KOPT-K1 (cell line): ENCODE results near the gene ADAMTS14.

Experiments used
- H3K27ac ChIP-seq: fragments of 200-600 bp; sonication (generic); 2 replicates; pipeline ENCODE4 v1.5.1; 2016; ENCODE audit warnings: antibody characterized with exemption, mild to moderate bottlenecking, low read depth, low read length; ENCODE audit not compliant: poor library complexity, severe bottlenecking
- H3K36me3 ChIP-seq: fragments of 200-600 bp; sonication (generic); 2 replicates; pipeline ENCODE4 v1.5.1; 2017; ENCODE audit warnings: antibody characterized with exemption, mild to moderate bottlenecking, low read length, moderate library complexity; ENCODE audit not compliant: insufficient read depth
- H3K9me3 ChIP-seq: fragments of 200-600 bp; sonication (generic); 2 replicates; pipeline ENCODE4 v1.5.1; 2017; ENCODE audit warnings: antibody characterized with exemption, low read length, mild to moderate bottlenecking; ENCODE audit not compliant: insufficient read depth, poor library complexity, severe bottlenecking

The ADAMTS14 gene

DNA sequence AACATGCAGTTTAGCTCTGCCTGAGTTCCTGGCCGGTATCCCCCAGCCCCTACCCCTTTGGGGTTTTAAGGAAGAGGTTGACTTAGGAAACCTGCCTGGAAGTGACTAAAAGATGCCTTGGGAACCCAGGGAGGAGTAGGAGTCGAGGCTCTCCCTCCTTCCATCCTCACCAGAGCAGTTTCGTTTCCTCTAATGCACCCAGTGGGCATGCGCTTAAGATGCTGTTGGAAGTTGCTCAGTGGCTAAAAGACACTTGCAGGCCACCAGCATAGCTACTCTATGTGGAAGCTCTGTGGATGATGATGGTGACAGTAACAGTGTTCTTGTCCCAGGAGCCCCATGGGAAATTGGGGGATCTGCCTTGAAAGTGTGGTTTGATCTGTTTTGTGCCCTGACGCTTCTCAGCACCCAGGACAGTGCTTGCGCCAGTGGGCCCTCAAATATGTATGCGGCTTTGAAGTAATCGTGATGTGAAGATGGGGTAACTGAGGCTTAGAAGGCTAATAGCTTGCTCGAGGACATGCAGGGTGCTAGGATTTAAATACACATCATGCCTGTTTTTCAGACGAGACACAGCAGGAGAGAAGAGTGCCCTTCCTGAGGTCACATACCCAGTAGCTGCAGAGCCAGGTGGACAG, 80.8 kb downstream of the ADAMTS14 start:
- Histone ChIP-seq H3K9me3 (no peaks in the 10 kb centered on the region), H3K36me3 (no peaks in the 10 kb centered on the region), H3K27ac (no peak overlapping the region)

DNA sequence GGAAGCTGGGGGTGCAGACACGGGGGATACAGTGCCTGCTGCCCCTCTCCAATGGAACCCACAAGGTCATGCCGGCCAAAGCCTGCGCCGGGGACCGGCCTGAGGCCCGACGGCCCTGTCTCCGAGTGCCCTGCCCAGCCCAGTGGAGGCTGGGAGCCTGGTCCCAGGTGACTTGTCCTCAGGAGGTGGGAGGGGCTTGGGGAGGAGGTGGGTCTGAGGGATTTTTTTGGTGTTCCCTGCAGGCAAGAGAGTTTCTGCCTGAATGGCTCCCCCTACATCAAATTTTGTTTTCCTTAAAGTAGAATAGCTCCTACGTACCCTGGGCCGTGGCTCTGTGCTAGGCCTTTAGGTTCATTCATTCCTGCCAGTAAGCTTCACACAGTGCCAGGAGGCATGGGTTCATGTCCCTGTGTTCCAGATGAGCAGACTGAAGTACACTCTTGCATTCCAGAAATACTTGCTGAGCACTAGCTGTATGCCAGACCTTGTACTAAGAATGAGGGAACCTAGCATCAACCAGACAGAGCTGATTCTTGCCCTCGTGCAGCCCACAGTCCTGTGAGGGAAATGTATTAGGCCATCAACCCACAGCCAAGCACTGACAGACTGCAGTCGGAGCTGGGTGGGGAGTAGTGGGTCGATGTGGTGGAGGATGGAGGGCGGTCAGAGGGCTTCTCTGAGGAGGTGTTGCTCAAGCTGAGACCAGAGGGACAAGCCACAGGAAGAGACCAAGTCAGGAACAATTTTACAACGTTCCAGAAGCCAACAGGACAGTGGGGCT, 81.7 kb downstream of the ADAMTS14 start:
- Histone ChIP-seq H3K9me3 (no peaks in the 10 kb centered on the region), H3K36me3 (no peaks in the 10 kb centered on the region), H3K27ac (no peak overlapping the region)

GRCh38 chr10:70756700-70757360, 84.5 kb downstream of the ADAMTS14 start:
- Histone ChIP-seq H3K9me3 (no peaks in the 10 kb centered on the region), H3K27ac (no peak overlapping the region), H3K36me3 (no peaks in the 10 kb centered on the region)

- Histone ChIP-seq H3K27ac (no peak overlapping the region), H3K36me3 (no peaks in the 10 kb centered on the region)
Measured at GRCh38 chr10:70757856-70758255, 85.5 kb downstream of the ADAMTS14 start.

GRCh38 chr10:70758757-70759514, 86.6 kb downstream of the ADAMTS14 start:
- Histone ChIP-seq H3K9me3 (no peaks in the 10 kb centered on the region), H3K27ac (no peak overlapping the region), H3K36me3 (no peaks in the 10 kb centered on the region)

More at GRCh38 chr10:70757856-70758255, 85.5 kb downstream of the ADAMTS14 start:
- H3K9me3 ChIP-seq, result no peaks in the 10 kb centered on the region

GRCh38 chr10:70759781-70760180, 87.5 kb downstream of the ADAMTS14 start:
- H3K36me3 ChIP-seq, result no peaks in the 10 kb centered on the region
- H3K27ac ChIP-seq, result no peak overlapping the region
- no peaks in the 10 kb centered on the region for H3K9me3 ChIP-seq

DNA sequence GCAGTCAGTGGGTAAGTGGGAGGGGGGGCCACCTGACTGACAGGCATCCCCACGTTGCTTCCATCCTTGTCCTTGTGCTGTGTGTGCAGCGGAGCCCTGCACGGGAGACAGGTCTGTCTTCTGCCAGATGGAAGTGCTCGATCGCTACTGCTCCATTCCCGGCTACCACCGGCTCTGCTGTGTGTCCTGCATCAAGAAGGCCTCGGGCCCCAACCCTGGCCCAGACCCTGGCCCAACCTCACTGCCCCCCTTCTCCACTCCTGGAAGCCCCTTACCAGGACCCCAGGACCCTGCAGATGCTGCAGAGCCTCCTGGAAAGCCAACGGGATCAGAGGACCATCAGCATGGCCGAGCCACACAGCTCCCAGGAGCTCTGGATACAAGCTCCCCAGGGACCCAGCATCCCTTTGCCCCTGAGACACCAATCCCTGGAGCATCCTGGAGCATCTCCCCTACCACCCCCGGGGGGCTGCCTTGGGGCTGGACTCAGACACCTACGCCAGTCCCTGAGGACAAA, 88.0 kb downstream of the ADAMTS14 start:
- Histone ChIP-seq H3K9me3 (peaks cover 3% of the 10 kb centered on the region), H3K27ac (no peak overlapping the region), H3K36me3 (no peaks in the 10 kb centered on the region)

- peaks cover 11% of the 10 kb centered on the region for H3K9me3 ChIP-seq
- no peak overlapping the region for H3K27ac ChIP-seq
Measured at GRCh38 chr10:70761031-70761601, 88.8 kb downstream of the ADAMTS14 start.

DNA sequence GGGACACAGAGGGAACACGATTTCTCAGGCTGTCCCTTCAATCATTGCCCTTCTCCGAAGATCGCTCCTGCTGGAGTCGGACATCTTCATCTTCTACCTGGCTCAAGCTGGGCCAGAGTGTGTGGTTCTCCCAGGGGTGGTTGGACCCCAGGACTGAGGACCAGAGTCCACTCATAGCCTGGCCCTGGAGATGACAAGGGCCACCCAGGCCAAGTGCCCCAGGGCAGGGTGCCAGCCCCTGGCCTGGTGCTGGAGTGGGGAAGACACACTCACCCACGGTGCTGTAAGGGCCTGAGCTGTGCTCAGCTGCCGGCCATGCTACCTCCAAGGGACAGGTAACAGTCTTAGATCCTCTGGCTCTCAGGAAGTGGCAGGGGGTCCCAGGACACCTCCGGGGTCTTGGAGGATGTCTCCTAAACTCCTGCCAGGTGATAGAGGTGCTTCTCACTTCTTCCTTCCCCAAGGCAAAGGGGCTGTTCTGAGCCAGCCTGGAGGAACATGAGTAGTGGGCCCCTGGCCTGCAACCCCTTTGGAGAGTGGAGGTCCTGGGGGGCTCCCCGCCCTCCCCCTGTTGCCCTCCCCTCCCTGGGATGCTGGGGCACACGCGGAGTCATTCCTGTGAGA, 89.5 kb downstream of the ADAMTS14 start:
- Histone ChIP-seq H3K9me3 (peaks cover 18% of the 10 kb centered on the region), H3K27ac (no peak overlapping the region), H3K36me3 (no peaks in the 10 kb centered on the region)

More at GRCh38 chr10:70761031-70761601, 88.8 kb downstream of the ADAMTS14 start:
- no peaks in the 10 kb centered on the region for H3K36me3 ChIP-seq

GRCh38 chr10:70762441-70763175, 90.3 kb downstream of the ADAMTS14 start:
- Histone ChIP-seq H3K27ac (no peak overlapping the region), H3K9me3 (peaks cover 19% of the 10 kb centered on the region), H3K36me3 (no peaks in the 10 kb centered on the region)

- H3K27ac ChIP-seq, result no peak overlapping the region
- peaks cover 19% of the 10 kb centered on the region for H3K9me3 ChIP-seq
- H3K36me3 ChIP-seq, result no peaks in the 10 kb centered on the region
Measured at GRCh38 chr10:70763567-70763966, 91.3 kb downstream of the ADAMTS14 start.

DNA sequence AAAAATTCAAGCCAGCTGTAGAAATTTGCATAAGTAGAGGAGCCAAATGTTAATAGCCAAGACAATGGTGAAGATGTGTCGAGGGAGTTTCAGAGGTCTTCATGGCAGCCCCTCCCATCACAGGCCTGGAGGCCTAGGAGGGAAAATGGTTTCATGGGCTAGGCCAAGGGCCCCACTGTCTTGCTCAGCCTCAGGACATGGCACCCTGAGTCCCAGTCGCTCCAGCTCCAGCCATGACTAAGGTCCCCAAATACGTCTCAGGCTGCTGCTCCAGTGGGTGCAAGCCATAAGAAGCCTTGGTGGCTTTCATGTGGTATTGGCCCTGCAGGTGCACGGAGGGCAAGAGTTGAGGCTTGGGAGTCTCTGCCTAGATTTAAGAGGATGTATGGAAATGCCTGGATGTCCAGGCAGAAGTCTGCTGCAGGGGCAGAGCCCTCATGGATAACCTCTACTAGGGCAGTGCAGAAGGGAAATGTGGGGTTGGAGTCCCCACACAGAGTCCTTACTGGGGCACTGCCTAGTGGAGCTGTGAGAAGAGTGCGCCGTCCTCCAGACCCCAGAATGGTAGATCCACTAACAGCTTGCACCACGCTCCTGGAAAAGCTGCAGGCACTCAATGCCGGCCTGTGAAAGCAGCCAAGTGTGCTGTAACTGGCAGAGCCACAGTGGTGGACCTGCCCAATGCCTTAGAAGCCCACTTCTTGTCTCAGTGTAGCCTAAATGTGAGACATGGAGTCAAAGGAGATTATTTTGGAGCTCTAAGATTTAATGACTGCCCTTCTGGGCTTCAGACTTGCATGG, 93.7 kb downstream of the ADAMTS14 start:
- Histone ChIP-seq H3K36me3 (no peaks in the 10 kb centered on the region), H3K9me3 (peaks cover 19% of the 10 kb centered on the region), H3K27ac (no peak overlapping the region)
